NCI-H69 (cell line): Measurements from ENCODE around the gene UGT1A3.
A peak's percentile ranks its signal among the peaks of the same experiment; 100 is the strongest.
"Not testable (repeated sequence)": the region's sequence is repeated elsewhere in the genome, so short reads cannot be mapped to it uniquely, and the experiment has no call there.

Experiments used
- DNase-seq: peaks from one replicate; lab custom pipeline; 2025; lab: John Stamatoyannopoulos, UW

Gene UGT1A3

DNA sequence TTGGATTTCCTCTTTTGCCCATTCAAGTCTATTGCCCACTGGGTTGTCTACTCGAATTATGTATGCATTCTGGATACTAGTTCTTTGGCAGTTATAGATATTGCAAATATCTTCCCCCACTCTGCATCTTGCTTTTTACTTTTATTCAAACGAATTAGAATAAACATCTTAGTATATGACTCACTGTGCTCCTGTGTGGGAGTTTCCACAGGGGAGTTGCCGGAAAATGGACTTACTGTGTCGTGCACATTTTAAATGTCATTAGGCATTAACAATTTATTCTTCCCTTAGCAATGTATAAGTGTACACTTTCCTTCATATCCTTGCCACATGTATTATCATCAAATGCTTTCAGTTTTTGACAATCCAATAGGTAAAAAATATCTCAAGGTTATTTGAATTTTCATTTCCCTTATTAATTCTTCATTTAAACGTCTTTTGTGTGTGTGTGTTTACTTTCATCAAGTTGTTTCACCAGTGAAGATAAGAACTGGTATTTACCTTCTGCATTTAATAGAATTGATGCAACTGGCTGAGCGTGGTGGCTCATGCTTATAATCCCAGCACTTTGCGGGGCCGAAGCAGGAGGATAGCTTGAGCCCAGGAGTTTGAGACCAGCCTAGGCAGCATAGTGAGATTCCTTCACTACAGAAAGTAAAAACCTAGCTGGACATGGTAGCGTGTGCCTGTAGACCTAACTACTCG is 20.8 kb upstream of the UGT1A3 start:
- no peak for DNase-seq

DNA sequence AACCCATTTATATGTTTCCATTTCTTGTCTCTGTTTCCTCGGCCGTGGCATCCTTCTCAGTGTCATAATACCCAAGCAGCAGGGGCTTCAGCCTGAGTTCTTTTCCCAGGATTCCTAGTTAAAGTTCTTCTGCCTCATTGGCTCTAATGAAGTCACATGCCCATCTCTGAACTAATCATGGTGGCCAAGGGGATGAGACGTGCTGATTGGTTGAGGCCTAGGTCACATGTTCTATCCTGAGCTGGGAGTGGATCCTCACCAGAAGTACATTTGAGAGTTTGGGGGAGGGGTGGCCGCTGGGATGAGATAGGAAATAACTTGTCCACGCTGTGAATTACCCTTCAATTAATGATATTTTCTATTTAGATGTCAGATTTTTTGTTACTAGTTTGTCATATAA is 19.9 kb upstream of the UGT1A3 start:
- no peak for DNase-seq

DNA sequence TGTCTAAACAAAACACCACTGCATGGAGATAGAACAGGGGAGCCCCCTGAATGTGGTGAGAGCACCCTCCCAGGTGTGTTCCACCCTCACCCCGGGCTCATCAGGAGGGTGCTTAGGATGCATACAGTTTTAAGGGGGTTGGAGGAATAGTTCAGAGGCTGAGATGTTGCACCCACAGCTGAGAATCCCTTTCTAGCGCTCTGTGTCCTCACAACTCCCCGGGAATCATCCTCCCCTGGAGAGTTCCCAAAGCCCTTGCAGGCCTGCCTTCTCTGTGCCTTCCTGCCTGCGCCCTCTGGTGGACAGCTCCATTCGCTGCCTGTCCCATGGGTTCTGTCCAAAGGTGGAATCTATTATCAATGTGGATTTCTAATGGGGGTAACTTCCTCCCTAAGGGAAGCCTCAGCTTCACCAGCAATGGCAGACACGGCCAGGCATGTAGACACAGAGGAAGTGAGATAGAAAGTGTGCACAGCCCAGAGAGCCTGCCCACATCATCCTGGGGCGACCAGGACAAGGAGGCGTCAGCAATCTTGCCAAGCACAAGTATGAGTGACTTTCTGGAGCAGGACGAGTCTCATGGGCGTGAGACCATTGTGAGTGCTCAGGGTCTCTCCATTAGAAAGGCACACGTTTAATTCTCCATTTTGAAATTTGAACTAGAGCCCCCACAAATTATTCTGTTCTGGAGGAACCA is 17.4 kb upstream of the UGT1A3 start:
- DNase-seq, result peak; percentile 67

DNA sequence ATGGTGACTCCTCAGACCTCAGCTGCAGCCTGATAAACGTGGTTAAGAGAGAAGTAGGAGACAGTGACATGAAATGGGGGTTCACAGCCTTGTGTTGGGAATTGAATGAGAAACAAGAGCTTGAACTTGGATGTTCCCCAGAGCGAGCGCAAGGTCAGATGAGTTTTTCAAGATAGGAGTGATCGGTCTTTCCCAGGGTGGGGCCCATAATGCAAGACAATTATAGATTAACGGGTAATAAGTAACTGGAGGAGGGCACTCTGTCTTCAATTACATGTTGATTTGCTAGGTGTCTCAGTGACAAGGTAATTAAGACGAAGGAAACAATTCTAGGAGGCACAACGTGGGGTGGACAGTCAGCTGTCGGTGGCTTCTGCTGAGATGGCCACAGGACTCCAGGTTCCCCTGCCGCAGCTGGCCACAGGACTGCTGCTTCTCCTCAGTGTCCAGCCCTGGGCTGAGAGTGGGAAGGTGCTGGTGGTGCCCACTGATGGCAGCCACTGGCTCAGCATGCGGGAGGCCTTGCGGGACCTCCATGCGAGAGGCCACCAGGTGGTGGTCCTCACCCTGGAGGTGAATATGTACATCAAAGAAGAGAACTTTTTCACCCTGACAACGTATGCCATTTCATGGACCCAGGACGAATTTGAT is 16.1 kb upstream of the UGT1A3 start, which contains the start of gene UGT1A5:
UGT1A5 (plus strand) TSS at position 297 of the 651 bp plus-strand sequence; CDS start at position 382, 85 bp downstream.
- DNase-seq, result no peak

DNA sequence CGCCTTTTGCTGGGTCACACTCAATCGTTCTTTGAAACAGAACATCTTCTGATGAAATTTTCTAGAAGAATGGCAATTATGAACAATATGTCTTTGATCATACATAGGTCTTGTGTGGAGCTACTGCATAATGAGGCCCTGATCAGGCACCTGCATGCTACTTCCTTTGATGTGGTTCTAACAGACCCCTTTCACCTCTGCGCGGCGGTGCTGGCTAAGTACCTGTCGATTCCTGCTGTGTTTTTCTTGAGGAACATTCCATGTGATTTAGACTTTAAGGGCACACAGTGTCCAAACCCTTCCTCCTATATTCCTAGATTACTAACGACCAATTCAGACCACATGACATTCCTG is 15.6 kb upstream of the UGT1A3 start:
- no peak for DNase-seq

DNA sequence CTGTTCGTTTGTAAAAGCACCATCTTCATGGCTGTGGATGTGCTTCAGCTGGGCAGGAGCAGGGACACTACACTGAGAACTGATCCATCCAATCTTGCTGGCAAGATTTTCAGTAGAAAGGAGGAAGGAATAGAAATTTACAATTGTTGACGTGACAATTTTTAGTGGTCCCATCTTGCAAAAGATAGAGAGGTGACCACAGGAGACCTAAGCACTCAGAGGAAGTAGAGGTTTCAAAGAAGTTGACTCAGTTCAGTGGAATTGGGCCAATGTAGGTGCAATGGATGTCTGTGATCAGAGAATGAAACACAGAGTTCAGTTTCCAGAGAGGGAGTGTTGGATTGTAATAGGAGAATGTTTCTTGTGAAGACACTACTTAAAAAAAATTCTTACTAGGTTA is 14.7 kb upstream of the UGT1A3 start:
- DNase-seq, result no peak

DNA sequence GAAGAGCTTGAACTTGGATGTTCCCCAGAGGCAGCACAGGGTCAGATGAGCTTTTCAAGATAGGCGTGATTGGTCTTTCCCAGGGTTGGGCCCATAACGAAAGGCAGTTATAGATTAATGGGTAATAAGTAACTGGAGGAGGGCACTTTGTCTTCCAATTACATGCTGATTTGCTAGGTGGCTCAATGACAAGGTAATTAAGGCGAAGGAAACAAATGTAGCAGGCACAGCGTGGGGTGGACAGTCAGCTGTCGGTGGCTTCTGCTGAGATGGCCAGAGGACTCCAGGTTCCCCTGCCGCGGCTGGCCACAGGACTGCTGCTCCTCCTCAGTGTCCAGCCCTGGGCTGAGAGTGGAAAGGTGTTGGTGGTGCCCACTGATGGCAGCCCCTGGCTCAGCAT is 10.3 kb upstream of the UGT1A3 start, which contains the start of gene UGT1A4:
UGT1A4 (plus strand) TSS at position 185 of the 400 bp plus-strand sequence; CDS start at position 270, 85 bp downstream.
- DNase-seq, result no peak

DNA sequence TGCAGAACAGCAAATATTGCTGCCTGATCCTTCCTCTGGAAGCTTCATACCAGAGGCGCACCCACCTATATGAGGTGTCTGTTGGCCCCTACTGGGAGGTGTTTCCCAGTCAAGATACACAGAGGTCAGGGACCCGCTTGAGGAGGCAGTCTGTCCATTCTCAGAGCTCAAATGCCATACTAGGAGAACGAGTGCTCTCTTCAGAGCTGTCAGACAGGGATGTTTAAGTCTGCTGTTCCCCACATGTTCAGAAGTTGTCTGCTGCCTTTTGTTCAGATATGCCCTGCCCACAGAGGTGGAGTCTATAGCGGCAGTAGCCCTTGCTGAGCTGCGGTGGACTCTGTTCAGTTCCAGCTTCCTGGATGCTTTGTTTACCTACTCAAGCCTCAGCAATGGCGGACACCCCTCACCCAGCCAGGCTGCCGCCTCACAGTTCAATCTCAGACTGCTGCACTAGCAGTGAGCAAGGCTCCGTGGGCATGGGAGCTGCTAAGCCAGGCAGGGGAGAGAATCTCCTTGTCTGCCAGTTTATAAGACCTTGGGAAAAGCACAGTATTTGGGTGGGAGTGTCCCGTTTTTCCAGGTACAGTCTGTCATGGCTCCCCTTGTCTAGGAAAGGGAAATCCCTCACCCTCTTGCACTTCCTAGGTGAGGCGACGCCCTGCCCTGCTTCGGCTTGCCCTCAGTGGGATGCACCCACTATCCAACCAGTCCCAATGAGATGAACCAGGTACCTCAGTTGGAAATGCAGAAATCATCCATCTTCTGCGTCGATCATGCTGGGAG is 8.2 kb downstream of the UGT1A3 start:
- DNase-seq, result not testable (repeated sequence)

DNA sequence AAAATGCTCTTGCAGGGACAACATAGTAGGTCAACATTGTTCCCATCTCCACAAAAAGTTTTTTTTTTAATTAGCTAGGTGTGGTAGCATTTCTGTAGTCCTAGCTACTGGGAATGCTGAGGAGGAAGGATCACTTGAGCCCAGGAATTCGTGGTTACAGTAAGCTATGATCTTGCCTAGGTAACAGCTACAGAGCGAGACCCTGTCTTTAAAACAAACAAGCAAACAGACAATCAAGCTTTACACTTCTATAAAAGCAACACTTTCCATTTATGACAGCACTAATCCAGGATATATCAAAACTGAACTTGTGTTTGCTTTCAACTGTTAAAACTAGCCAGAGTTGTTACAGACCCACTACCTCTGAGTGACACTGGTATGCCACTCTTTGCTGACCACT is 12.0 kb downstream of the UGT1A3 start:
- no peak for DNase-seq

DNA sequence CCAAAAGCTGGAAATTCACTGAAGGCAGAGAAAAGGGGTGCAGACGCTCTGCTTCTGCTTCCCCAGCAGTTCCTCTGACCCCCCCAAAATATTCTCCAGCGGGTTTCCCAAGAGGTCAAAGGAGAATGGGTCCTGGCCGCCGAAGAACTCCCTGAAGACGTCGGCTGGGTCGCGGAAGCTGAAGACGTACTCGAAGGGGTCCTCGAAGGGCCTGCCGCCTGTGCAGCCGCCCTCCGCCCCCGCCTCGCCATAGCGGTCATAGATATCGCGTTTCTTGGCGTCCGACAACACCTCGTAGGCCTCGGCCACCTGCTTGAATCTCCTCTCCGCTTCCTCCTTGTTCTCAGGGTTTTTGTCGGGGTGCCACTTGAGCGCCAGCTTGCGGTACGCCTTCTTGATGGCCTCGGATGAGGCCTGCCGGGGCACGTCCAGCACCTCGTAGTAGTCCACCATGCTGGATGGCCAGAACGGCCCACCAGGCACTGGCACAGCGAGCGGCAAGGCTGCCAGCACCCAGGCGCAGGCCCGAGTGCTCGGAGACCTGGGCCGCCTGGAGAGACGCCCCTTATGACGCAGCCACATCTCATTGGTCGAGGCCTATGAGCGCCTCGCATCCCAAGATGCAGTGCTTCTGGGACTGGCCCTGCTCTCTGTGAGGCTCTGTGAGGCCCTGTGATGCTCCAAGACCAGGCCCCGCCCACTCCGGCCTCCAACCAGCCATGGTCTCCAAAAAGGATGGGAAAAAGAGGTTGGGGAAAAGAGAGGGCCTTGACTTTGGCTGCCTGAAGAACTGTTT is 14.8 kb downstream of the UGT1A3 start:
- no peak for DNase-seq

DNA sequence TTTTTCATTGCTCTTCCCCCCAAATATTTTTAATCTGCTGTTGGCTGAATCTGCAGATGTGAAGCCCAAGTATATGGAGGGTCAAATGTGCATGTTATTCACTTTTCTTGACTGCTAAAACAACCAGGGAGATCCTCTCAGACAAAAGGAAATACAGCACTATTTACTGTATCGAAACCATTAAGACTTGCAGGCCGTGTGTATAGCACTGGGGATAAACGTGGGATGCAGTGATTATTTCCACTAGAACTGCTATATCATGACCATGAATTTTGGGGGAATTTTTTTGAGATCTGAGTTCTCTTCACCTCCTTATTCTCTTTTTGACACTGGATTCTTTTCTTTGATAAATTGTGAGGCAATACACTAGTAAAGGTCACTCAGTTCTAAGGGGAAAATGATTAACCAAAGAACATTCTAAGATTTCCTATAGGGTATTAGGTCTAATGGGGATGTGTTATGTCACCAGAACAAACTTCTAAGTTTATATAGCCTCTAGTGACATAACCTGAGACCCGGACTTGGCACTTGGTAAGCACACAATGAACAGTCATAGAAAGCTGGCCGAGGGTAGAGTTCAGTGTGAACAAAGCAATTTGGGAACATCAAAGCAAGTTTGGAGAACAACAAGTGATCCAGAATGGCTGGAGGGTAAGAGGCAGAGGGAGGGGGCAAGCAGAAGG is 16.4 kb downstream of the UGT1A3 start:
- DNase-seq, result no peak

DNA sequence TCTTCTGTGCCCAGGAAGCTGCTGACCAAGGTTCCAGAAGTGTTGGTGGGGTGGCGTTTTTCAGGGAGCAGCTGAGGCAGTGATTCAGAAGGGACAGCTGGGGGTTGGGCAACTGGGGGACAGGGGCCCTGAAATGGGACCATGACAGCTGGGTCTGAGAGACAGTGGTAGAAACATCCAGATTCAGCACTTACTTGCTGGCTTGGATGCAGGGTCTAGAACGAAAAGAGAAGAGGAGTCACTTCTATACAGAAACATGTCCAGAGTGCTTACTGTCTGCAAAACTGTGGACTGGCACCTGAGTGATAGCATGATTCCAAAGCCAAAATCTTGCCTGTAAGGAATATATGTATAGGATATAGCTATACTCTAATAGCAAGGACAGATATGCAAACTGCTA is 17.0 kb downstream of the UGT1A3 start:
- not testable (repeated sequence) for DNase-seq

DNA sequence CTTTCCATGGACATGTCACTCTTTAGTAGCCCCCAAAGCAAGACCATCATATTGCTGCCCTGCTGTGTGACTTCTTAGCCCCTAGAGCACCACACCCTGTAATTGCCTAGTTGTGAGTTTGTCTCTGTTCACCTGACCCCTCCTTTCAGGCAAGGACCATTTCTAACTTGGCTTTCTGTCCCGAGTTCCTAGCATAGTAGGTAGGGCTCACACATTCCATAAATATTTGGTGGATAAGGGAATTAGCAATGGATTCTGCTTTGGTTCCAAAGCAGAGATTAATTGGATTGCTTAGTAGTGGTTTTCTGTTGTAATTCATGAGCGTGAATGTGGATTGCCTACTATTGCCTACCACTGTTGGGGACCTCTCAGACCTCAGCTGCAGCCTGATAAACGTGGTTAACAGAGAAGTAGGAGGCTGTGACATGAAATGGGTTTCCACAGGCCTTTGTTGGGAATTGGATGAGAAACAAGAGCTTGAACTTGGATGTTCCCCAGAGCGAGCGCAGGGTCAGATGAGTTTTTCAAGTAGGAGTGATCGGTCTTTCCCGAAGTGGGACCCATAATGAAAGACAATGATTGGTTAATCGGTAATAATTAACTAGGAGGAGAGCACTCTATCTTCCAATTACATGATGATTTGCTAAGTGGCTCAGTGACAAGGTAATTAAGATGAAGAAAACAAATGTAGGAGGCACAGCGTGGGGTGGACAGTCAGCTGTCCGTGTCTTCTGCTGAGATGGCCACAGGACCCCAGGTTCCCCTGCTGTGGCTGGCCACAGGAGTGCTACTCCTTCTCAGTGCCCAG is 17.8 kb downstream of the UGT1A3 start:
- DNase-seq, result no peak

DNA sequence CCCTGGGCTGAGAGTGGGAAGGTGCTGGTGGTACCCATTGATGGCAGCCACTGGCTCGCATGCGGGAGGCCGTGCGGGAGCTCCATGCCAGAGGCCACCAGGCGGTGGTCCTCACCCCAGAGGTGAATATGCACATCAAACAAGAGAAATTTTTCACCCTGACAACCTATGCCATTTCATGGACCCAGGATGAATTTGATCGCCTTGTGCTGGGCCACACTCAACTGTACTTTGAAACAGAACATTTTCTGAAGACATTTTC is 18.4 kb downstream of the UGT1A3 start:
- DNase-seq, result no peak

DNA sequence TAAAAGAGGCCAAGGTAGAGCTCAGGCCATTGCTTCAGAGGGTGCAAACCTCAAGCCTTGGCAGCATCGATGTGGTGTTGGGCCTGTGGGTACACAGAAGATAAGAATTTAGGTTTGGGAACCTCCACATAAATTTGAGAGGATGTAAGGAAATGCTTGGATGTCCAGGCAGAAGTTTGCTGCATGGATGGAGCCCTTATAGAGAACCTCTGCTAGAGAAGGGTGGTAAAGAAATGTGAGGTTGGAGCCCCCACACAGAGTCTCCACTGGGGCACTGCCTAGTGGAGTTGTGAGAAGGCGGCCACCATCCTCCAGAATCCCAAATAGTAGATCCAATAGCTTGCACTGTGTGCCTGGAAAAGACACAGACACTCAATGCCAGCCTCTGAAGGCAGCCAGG is 21.8 kb downstream of the UGT1A3 start:
- DNase-seq, result not testable (repeated sequence)

DNA sequence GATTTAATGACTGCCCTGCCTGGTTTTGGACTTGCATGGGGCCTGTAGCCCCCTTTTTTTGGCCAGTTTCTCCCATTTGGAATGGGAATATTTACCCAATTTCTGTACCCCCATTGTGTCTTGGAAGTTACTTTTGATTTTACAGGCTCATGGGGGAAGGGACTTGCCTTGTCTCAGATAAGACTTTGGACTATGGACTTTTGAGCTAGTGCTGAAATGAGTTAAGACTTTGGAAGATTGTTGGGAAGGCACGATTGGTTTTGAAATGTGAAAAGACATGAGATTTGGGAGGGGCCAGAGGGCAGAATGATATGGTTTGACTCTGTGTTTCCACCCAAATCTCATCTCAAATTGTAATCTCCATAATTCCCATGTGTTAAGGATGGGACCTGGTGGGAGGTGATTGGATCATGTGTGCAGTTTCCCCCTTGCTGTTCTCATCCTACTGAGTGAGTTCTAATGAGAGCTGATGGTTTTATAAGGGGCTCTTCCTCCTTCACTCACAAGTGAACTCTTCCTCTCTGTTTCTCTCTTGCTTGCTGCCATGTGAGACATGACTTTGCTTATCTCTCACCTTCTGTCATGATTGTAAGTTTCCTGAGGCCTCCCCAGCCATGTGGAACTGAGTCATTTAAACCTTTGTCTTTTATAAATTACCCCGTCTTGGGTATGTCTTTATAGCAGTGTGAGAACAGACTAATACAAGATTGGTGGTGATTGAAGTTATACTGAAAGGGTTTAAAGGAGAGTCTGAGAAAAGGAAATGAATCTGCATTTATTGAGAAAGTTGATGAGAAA is 22.6 kb downstream of the UGT1A3 start:
- DNase-seq, result not testable (repeated sequence)

DNA sequence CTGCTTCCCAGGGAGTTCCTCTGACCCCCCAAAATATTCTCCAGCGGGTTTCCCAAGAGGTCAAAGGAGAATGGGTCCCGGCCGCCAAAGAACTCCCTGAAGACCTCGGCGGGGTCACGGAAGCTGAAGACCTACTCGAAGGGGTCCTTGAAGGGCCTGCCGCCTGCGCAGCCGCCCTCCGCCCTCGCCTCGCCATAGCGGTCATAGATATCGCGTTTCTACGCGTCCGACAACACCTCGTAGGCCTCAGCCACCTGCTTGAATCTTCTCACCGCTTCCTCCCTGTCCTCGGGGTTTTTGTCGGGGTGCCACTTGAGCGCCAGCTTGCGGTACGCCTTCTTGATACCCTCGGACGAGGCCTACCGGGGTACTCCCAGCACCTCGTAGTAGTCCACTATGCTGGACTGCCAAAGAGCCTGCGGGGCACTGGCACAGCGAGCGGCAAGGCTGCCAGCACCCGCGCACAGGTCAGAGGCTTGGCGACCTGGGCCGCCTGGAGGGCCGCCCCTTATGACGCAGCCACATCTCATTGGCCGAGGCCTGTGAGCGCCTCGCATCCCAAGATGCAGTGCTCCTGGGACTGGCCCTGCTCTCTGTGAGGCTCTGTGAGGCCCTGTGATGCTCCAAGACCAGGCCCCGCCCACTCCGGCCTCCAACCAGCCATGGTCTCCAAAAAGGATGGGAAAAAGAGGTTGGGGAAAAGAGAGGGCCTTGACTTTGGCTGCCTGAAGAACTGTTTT is 26.2 kb downstream of the UGT1A3 start:
- no peak for DNase-seq

DNA sequence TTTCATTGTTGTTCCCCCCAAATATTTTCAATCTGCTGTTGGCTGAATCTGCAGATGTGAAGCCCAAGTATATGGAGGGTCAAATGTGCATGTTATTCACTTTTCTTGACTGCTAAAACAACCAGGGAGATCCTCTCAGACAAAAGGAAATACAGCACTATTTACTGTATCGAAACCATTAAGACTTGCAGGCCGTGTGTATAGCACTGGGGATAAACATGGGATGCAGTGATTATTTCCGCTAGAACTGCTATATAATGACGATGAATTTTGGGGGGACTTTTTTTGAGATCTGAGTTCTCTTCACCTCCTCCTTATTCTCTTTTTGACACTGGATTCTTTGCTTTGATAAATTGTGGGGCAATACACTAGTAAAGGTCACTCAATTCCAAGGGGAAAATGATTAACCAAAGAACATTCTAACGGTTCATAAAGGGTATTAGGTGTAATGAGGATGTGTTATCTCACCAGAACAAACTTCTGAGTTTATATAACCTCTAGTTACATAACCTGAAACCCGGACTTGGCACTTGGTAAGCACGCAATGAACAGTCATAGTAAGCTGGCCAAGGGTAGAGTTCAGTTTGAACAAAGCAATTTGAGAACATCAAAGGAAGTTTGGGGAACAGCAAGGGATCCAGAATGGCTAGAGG is 27.7 kb downstream of the UGT1A3 start:
- no peak for DNase-seq
